Endothelial cell of umbilical vein (primary cell): ENCODE measurements around the gene IL24.

ENCODE experiments used
- EZH2 ChIP-seq: IDR thresholded peaks from 2 replicates; pipeline ENCODE4 v1.6.1; 2012; ENCODE audit warnings: borderline replicate concordance, low read depth, mild to moderate bottlenecking, moderate library complexity, low read length, inconsistent platforms; ENCODE audit not compliant: severe bottlenecking
- JUN ChIP-seq: IDR thresholded peaks from 2 replicates; pipeline ENCODE4 v1.6.1; 2011; ENCODE audit warnings: borderline replicate concordance, low read depth; ENCODE audit not compliant: insufficient read length, insufficient read depth
- POLR2A ChIP-seq: IDR thresholded peaks from 2 replicates; pipeline ENCODE4 v1.6.1; 2012; ENCODE audit warnings: low read depth, mild to moderate bottlenecking, control low read depth, low read length
- POLR2AphosphoS5 ChIP-seq: IDR thresholded peaks from 2 replicates; pipeline ENCODE4 v1.6.1; 2012; ENCODE audit warnings: low read depth, mild to moderate bottlenecking, control low read depth, low read length, moderate library complexity; ENCODE audit not compliant: insufficient read depth
- TF ChIP-seq, protein P1 (sequence below), 2 donors: IDR thresholded peaks; 1 replicate in 1 of 2; 2 replicates in 1 of 2; pipeline ENCODE4 v1.5.1; 2011; ENCODE audit warnings: low read length in 2 of 2, mild to moderate bottlenecking in 2 of 2, moderate library complexity in 2 of 2, control low read depth in 1 of 2, inconsistent platforms in 1 of 2, low read depth in 1 of 2; ENCODE audit not compliant: insufficient read depth in 1 of 2; ENCODE audit errors: extremely low read depth in 1 of 2

DNA sequence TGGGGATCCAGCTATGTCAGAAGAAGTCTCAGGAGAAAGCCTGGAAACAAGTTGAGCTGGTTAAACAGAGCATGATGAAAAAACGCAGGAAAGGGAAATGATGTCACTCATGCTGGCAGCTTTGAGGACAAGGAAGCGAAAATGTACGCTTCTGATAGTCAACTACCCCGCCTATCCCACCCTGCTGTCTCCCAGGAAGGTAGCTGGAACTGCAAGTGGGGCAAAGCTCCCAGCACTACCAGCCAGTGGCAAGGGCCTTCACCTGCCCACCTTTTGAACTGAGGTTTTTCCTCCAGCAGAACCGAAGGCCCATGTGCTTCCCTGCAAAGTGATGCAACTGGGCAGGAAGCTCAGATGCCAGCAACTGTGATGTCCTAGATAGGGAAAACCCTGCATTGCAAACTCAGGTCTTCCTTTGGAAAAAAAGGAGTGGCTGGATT is 38.1 kb upstream of the IL24 start:
- TF ChIP-seq, protein P1, sequence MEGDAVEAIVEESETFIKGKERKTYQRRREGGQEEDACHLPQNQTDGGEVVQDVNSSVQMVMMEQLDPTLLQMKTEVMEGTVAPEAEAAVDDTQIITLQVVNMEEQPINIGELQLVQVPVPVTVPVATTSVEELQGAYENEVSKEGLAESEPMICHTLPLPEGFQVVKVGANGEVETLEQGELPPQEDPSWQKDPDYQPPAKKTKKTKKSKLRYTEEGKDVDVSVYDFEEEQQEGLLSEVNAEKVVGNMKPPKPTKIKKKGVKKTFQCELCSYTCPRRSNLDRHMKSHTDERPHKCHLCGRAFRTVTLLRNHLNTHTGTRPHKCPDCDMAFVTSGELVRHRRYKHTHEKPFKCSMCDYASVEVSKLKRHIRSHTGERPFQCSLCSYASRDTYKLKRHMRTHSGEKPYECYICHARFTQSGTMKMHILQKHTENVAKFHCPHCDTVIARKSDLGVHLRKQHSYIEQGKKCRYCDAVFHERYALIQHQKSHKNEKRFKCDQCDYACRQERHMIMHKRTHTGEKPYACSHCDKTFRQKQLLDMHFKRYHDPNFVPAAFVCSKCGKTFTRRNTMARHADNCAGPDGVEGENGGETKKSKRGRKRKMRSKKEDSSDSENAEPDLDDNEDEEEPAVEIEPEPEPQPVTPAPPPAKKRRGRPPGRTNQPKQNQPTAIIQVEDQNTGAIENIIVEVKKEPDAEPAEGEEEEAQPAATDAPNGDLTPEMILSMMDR (IDR thresholded peaks at IDR 0.05; ENCODE audit: extremely low read depth in 1 of 2, insufficient read depth in 1 of 2, low read depth in 1 of 2, low read length in 2 of 2) = no peak
- TF ChIP-seq POLR2A = no peak
- no peak for TF ChIP-seq EZH2
- TF ChIP-seq POLR2AphosphoS5 = no peak
- no peak for TF ChIP-seq JUN
